GM21723 (cell line): ENCODE measurements around the gene DPP10.
"Not testable (repeated sequence)": the region's sequence is repeated elsewhere in the genome, so short reads cannot be mapped to it uniquely, and the experiment has no call there.

Source experiments
- ATAC-seq: cut with Tn5 transposase; IDR thresholded peaks from one replicate; pipeline ENCODE4 v1.9.1; 2021; ENCODE audit warnings: mild to moderate bottlenecking, moderate library complexity; ENCODE audit not compliant: unreplicated experiment

Gene DPP10

DNA sequence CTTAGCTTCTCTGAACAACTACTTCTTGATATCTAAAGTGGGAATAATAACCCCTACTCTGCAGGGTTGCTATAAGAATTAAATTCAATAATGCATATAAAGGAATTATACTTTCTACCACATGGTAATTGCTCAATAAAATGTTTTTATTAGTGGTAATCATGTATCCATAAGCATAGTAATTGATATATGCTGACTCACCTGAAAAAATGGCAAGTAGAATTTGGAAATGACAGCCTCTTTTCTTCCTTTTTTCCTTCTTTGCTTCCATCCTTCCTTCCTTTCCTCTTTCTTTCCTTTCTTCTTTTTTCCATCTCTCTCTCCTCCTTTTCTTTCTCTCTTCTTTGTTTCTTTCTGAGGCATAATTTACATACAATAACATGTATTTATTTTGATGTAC lies 65.3 kb downstream of the DPP10 start:
- no peak for ATAC-seq

- no peak for ATAC-seq
Measured at GRCh38 chr2:114515882-114516281, 73.4 kb downstream of the DPP10 start.

DNA sequence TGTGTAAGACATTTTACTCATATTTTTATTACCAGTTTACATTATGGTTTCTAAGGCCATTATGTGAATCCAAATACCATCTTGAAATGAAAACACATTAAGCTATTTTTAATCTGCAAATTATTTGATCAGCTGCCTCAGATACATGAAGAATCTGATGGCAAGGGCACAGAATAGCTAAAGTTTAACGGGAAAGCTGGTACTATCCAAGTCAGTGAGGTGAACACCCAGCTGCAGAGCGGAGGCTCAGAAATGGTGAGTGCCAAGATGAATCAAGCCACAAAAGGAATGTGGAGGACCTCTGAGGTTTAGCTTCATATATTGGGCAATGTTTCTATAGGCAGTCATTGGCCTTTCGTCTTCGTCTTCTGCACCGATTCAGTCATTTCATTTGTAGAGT lies 75.1 kb downstream of the DPP10 start:
- no peak for ATAC-seq

GRCh38 chr2:114518738-114519137 lies 76.3 kb downstream of the DPP10 start:
- ATAC-seq = no peak

- ATAC-seq = not testable (repeated sequence)
Measured at GRCh38 chr2:114522612-114523011, 80.2 kb downstream of the DPP10 start.

DNA sequence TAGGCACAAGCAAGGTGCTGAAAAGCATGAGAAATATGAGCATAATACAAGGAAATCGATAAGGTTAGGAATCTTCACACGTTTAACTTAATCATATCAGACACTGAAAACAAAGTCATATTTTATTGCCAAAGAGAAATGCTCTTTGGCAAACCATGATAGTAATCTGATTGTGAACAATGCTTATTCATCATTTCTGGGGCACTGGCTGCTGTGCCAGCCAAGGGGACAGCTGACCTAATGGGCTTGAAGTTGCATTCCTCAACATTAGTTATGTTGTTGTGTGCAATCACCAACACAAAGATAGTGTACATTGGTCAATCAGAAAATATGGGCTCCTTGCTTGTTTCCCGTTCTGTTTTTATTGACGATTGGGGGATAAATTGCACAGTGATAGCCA lies 83.5 kb downstream of the DPP10 start:
- no peak for ATAC-seq

GRCh38 chr2:114526841-114527240 lies 84.4 kb downstream of the DPP10 start:
- no peak for ATAC-seq

DNA sequence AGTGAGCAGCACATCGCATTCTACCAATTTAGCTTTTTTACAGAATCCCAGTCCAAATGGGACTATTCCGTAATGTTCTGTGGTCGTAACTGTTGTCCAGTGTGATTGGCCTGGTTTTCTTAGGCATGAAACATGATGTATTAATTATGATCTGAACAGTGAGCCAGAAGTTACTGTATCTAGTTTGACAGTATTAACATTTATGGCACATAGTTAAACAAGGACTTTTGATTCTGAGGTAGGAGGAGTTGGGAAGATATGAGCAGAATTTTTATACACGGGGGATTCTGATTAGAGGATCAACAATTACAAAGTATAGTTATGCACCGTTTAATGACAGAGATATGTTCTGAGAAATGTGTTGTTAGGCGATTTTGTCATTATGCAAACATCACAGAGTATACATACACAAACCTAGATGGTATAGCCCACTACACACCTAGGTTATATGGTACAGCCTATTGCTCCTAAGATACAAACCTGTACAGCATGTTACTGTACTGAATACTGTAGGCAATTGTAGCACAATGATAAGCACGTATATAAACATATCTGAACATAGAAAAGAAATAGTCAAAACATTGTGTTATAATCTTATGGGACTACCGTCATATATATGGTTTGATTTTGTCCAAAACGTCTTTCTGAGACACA lies 85.0 kb downstream of the DPP10 start:
- ATAC-seq = no peak

- ATAC-seq = no peak
Measured at GRCh38 chr2:114534116-114535084, 92.0 kb downstream of the DPP10 start.

- ATAC-seq = no peak
Measured at GRCh38 chr2:114537777-114538176, 95.3 kb downstream of the DPP10 start.

DNA sequence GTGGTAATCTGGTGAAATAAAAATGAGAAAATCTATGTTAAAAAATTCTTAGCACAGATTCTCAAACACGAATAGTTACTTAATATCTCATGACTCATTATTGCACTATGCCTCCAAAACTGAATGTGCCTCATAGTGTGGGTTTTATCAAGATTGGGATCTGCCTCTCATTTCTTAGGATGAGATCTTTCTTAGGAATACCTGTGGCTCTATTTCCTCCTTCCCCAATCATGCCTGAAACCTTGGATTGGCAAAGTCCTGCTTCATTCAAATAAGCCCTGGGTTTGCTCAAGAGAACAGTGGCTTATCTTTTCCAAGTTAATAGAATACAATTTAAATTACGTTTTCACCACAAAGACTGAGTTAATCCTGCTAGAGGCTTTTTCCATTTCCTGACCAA lies 100.3 kb downstream of the DPP10 start:
- no peak for ATAC-seq

DNA sequence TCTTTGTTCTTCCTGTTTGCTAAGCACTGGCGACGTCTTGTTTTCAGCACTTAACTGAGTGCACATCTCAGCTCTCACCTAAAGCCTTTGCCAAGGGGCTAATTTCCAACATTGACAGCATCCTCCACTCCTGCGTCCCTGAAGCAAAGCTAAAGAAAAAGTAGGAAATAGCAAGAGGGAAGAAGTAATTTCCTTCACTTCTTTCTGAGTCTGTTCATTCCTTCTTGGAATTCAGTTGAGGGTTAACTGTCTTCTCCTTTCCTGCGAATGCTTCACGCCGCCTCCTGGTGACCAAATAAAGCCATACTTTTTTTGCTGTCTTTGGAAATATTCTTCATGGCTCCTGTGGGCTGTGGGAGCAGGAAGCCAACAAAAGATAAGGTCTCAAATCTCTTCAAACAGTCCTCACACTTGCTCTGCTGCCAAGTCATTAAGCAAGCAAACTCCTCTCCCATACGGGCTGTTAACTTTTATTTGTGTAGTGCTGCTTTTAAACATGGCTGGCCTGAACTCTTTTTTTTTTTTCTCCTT lies 100.9 kb downstream of the DPP10 start:
- no peak for ATAC-seq

- no peak for ATAC-seq
Measured at GRCh38 chr2:114545052-114545451, 102.6 kb downstream of the DPP10 start.

DNA sequence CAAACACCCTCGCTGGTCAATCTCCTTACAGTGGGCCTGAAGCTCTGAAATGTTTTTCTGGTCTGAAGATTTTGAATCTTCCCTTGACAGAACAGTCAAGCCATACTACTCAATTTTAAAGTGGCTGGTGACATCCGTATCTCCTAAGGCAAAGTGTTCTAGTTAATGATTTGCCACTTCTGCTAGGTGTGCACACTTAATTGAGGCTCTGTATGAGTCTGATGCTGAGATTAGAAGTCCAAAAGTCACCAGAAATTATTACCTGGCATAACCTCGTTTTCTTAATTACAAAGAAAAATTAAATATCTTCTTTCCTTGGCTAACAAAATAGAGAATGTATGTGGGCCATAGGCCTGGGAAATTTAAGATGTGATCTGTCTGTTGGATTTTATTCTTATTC lies 104.1 kb downstream of the DPP10 start:
- ATAC-seq = no peak

DNA sequence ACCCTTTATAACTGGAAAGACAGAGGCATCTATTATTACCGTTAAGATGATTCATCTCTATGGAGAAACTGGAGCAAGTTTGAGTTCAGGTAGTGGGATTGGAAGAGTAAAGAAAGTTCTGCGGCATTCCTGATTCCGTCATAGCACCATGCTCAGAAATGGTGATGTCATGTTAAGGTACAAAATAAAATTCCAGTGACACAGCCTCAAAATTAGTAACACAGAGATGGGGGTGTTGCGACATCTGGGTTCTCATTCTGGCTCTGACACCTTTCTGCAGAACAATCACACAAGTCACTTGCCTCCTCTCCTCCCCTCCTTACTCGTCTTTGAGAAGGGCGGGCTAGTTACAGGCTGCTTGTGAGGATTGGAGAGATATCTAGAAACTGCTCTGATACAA lies 105.7 kb downstream of the DPP10 start:
- no peak for ATAC-seq

GRCh38 chr2:114550364-114550763 lies 107.9 kb downstream of the DPP10 start:
- no peak for ATAC-seq

- ATAC-seq = no peak
Measured at GRCh38 chr2:114550895-114551793, 108.7 kb downstream of the DPP10 start.

- no peak for ATAC-seq
Measured at GRCh38 chr2:114553027-114553426, 110.6 kb downstream of the DPP10 start.

- ATAC-seq = no peak
Measured at GRCh38 chr2:114569166-114569565, 126.7 kb downstream of the DPP10 start.

DNA sequence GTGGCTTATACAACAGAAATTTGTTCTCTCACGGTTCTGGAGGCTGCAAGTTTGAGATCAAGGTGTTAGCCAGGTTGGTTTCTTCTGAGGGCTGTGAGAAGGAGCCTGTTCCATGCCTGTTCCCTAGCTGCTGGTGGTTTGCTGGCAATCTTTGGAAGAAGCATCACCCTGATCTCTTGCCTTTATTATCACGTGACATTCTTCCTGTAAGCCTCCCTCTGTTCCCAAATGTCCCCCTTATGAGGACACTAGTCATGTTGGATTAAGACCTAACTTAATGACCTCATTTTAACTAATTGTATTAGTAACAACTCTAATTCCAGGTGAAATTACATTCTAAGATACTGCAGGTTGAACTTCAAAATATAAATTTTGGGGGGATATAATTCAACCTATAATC lies 135.2 kb downstream of the DPP10 start:
- no peak for ATAC-seq

- ATAC-seq = no peak
Measured at GRCh38 chr2:114579542-114579941, 137.1 kb downstream of the DPP10 start.
